ENCODE results near the gene NOX5.

Gene NOX5

GRCh38 chr15:69107025-69107620, 92.6 kb downstream of the NOX5 start:
- DNase-seq = no peak
